SU-DHL-6 (cell line): Measurements from ENCODE around the gene PRRG2.

ENCODE experiments used
- EZH2phosphoT487 ChIP-seq: fragments of 200-600 bp; sonication (generic), shearing (Covaris generic); conservative IDR thresholded peaks from 2 replicates; pipeline ENCODE4 v1.6.1; 2018; ENCODE audit warnings: mild to moderate bottlenecking, antibody characterized with exemption, low read length, moderate library complexity, mixed read lengths
- TF ChIP-seq, protein P1 (sequence below): fragments of 200-600 bp; sonication (generic); IDR thresholded peaks from one replicate; pipeline ENCODE4 v1.5.1; 2017; ENCODE audit warnings: antibody characterized with exemption, mild to moderate bottlenecking, low read length, moderate library complexity; ENCODE audit not compliant: insufficient read depth, poor library complexity, severe bottlenecking

DNA sequence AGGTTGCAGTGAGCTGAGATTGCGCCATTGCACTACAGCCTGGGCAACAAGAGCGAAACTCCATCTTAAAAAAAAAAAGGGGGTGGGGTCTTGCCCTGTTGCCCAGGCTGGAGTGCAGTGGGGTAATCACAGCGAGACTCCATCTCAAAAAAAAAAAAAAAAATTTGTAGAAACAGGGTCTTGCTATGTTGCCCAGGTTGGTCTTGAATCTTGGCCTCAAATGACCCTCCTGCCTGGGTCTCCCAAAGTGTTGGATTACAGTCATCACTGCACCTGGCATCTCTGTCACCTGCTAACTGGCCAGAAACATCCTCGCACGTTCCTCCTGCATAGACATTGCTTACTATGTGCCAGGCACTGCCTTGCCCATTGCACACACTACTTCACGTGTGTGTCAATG lies 39.2 kb upstream of the PRRG2 start:
- TF ChIP-seq, protein P1, sequence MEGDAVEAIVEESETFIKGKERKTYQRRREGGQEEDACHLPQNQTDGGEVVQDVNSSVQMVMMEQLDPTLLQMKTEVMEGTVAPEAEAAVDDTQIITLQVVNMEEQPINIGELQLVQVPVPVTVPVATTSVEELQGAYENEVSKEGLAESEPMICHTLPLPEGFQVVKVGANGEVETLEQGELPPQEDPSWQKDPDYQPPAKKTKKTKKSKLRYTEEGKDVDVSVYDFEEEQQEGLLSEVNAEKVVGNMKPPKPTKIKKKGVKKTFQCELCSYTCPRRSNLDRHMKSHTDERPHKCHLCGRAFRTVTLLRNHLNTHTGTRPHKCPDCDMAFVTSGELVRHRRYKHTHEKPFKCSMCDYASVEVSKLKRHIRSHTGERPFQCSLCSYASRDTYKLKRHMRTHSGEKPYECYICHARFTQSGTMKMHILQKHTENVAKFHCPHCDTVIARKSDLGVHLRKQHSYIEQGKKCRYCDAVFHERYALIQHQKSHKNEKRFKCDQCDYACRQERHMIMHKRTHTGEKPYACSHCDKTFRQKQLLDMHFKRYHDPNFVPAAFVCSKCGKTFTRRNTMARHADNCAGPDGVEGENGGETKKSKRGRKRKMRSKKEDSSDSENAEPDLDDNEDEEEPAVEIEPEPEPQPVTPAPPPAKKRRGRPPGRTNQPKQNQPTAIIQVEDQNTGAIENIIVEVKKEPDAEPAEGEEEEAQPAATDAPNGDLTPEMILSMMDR: no peak
- no peak for TF ChIP-seq EZH2phosphoT487
